ENCODE results near the gene MTO1.
A peak's percentile ranks its signal among the peaks of the same experiment; 100 is the strongest.
"Not testable (repeated sequence)": the region's sequence is repeated elsewhere in the genome, so short reads cannot be mapped to it uniquely, and the experiment has no call there.

The MTO1 gene

GRCh38 chr6:73461537-73462350, at the start of gene MTO1:
Gene MTO1, plus strand, starts transcription at chr6:73461737. Its CDS starts 118 bp downstream, at chr6:73461855.
- H3K36me3 ChIP-seq (ENCODE audit: insufficient read depth, low read length) = peaks cover 7% of the 10 kb centered on the region
- no peaks in the 10 kb centered on the region for H3K27me3 ChIP-seq (ENCODE audit: control insufficient read depth in 1 of 2, insufficient read depth in 2 of 2, low read length in 2 of 2)
- H3K9ac ChIP-seq (ENCODE audit: low read length) = peak within 1 kb of the TSS; percentile 98
- no peaks in the 10 kb centered on the region for H3K9me3 ChIP-seq (ENCODE audit: low read length)
- peaks cover 11% of the 10 kb centered on the region for H3K4me1 ChIP-seq (ENCODE audit: insufficient read depth, low read length)
- peak within 1 kb of the TSS; percentile 93 for H3K27ac ChIP-seq (ENCODE audit: low read depth, low read length)
- peak within 1 kb of the TSS; percentile 66 to 100 for H3K4me3 ChIP-seq (ENCODE audit: low read depth in 1 of 2, low read length in 2 of 2)

GRCh38 chr6:73413102-73413501, 48.4 kb upstream of the MTO1 start:
- no peaks in the 10 kb centered on the region for H3K27me3 ChIP-seq (ENCODE audit: control insufficient read depth in 1 of 2, insufficient read depth in 2 of 2, low read length in 2 of 2)
- H3K9ac ChIP-seq (ENCODE audit: low read length) = no peak overlapping the region
- H3K27ac ChIP-seq (ENCODE audit: low read depth, low read length) = no peak overlapping the region
- H3K9me3 ChIP-seq (ENCODE audit: low read length) = no peaks in the 10 kb centered on the region
- H3K4me3 ChIP-seq (ENCODE audit: low read depth in 1 of 2, low read length in 2 of 2) = no peak overlapping the region
- H3K36me3 ChIP-seq (ENCODE audit: insufficient read depth, low read length) = no peaks in the 10 kb centered on the region
- H3K4me1 ChIP-seq (ENCODE audit: insufficient read depth, low read length) = no peaks in the 10 kb centered on the region

- Histone ChIP-seq H3K4me1 (ENCODE audit: insufficient read depth, low read length) (no peaks in the 10 kb centered on the region), H3K9me3 (ENCODE audit: low read length) (no peaks in the 10 kb centered on the region), H3K27ac (ENCODE audit: low read depth, low read length) (no peak overlapping the region), H3K27me3 (ENCODE audit: control insufficient read depth in 1 of 2, insufficient read depth in 2 of 2, low read length in 2 of 2) (no peaks in the 10 kb centered on the region), H3K4me3 (ENCODE audit: low read depth in 1 of 2, low read length in 2 of 2) (no peak overlapping the region), H3K36me3 (ENCODE audit: insufficient read depth, low read length) (peaks cover 12% of the 10 kb centered on the region), H3K9ac (ENCODE audit: low read length) (no peak overlapping the region)
These were observed 43.3 kb upstream of the MTO1 start for GRCh38 chr6:73418081-73418741.

- H3K4me1 ChIP-seq (ENCODE audit: insufficient read depth, low read length) = no peaks in the 10 kb centered on the region
- H3K36me3 ChIP-seq (ENCODE audit: insufficient read depth, low read length) = peaks cover 12% of the 10 kb centered on the region
- H3K27ac ChIP-seq (ENCODE audit: low read depth, low read length) = no peak overlapping the region
- H3K4me3 ChIP-seq (ENCODE audit: low read depth in 1 of 2, low read length in 2 of 2) = no peak overlapping the region
- no peaks in the 10 kb centered on the region for H3K9me3 ChIP-seq (ENCODE audit: low read length)
- no peaks in the 10 kb centered on the region for H3K27me3 ChIP-seq (ENCODE audit: control insufficient read depth in 1 of 2, insufficient read depth in 2 of 2, low read length in 2 of 2)
- no peak overlapping the region for H3K9ac ChIP-seq (ENCODE audit: low read length)
These were observed 40.0 kb upstream of the MTO1 start for GRCh38 chr6:73421534-73421933.

- Histone ChIP-seq H3K27ac (ENCODE audit: low read depth, low read length) (no peak overlapping the region), H3K4me1 (ENCODE audit: insufficient read depth, low read length) (no peaks in the 10 kb centered on the region), H3K9ac (ENCODE audit: low read length) (no peak overlapping the region), H3K9me3 (ENCODE audit: low read length) (no peaks in the 10 kb centered on the region), H3K27me3 (ENCODE audit: control insufficient read depth in 1 of 2, insufficient read depth in 2 of 2, low read length in 2 of 2) (no peaks in the 10 kb centered on the region), H3K4me3 (ENCODE audit: low read depth in 1 of 2, low read length in 2 of 2) (no peak overlapping the region), H3K36me3 (ENCODE audit: insufficient read depth, low read length) (peaks cover 7% of the 10 kb centered on the region)
These were observed 26.3 kb upstream of the MTO1 start for GRCh38 chr6:73435236-73435635.

GRCh38 chr6:73443555-73443954, 18.0 kb upstream of the MTO1 start:
- no peaks in the 10 kb centered on the region for H3K4me1 ChIP-seq (ENCODE audit: insufficient read depth, low read length)
- H3K9me3 ChIP-seq (ENCODE audit: low read length) = no peaks in the 10 kb centered on the region
- H3K27ac ChIP-seq (ENCODE audit: low read depth, low read length) = no peak overlapping the region
- H3K4me3 ChIP-seq (ENCODE audit: low read depth in 1 of 2, low read length in 2 of 2) = no peak overlapping the region
- no peaks in the 10 kb centered on the region for H3K27me3 ChIP-seq (ENCODE audit: control insufficient read depth in 1 of 2, insufficient read depth in 2 of 2, low read length in 2 of 2)
- H3K36me3 ChIP-seq (ENCODE audit: insufficient read depth, low read length) = no peaks in the 10 kb centered on the region
- no peak overlapping the region for H3K9ac ChIP-seq (ENCODE audit: low read length)

- Histone ChIP-seq H3K9ac (ENCODE audit: low read length) (peak overlapping the region; percentile 28), H3K27me3 (ENCODE audit: control insufficient read depth in 1 of 2, insufficient read depth in 2 of 2, low read length in 2 of 2) (no peaks in the 10 kb centered on the region), H3K36me3 (ENCODE audit: insufficient read depth, low read length) (no peaks in the 10 kb centered on the region), H3K9me3 (ENCODE audit: low read length) (no peaks in the 10 kb centered on the region), H3K27ac (ENCODE audit: low read depth, low read length) (peak overlapping the region; percentile 40), H3K4me3 (ENCODE audit: low read depth in 1 of 2, low read length in 2 of 2) (peak overlapping the region; percentile 45 to 76), H3K4me1 (ENCODE audit: insufficient read depth, low read length) (no peaks in the 10 kb centered on the region)
These were observed 10.1 kb upstream of the MTO1 start for GRCh38 chr6:73451223-73452106.

- Histone ChIP-seq H3K4me1 (ENCODE audit: insufficient read depth, low read length) (no peaks in the 10 kb centered on the region), H3K9me3 (ENCODE audit: low read length) (no peaks in the 10 kb centered on the region), H3K4me3 (ENCODE audit: low read depth in 1 of 2, low read length in 2 of 2) (peak within 1 kb of the TSS; percentile 45 to 76), H3K27me3 (ENCODE audit: control insufficient read depth in 1 of 2, insufficient read depth in 2 of 2, low read length in 2 of 2) (no peaks in the 10 kb centered on the region), H3K9ac (ENCODE audit: low read length) (peak within 1 kb of the TSS; percentile 28), H3K36me3 (ENCODE audit: insufficient read depth, low read length) (no peaks in the 10 kb centered on the region), H3K27ac (ENCODE audit: low read depth, low read length) (peak within 1 kb of the TSS; percentile 40)
These were observed 9.5 kb upstream of the MTO1 start, which contains the start of gene CGAS for GRCh38 chr6:73452107-73452461. Gene CGAS, minus strand, starts transcription at chr6:73452297. Its CDS starts 116 bp downstream, at chr6:73452181.

- Histone ChIP-seq H3K27me3 (ENCODE audit: control insufficient read depth in 1 of 2, insufficient read depth in 2 of 2, low read length in 2 of 2) (no peaks in the 10 kb centered on the region), H3K4me3 (ENCODE audit: low read depth in 1 of 2, low read length in 2 of 2) (no peak overlapping the region), H3K36me3 (ENCODE audit: insufficient read depth, low read length) (no peaks in the 10 kb centered on the region), H3K27ac (ENCODE audit: low read depth, low read length) (no peak overlapping the region), H3K4me1 (ENCODE audit: insufficient read depth, low read length) (no peaks in the 10 kb centered on the region), H3K9me3 (ENCODE audit: low read length) (no peaks in the 10 kb centered on the region), H3K9ac (ENCODE audit: low read length) (no peak overlapping the region)
These were observed 5.5 kb upstream of the MTO1 start for GRCh38 chr6:73455865-73456629.

GRCh38 chr6:73459474-73459873, 2.1 kb upstream of the MTO1 start:
- not testable (repeated sequence) for H3K27ac ChIP-seq (ENCODE audit: low read depth, low read length); H3K9me3 ChIP-seq (ENCODE audit: low read length); H3K27me3 ChIP-seq (ENCODE audit: control insufficient read depth in 1 of 2, insufficient read depth in 2 of 2, low read length in 2 of 2); H3K9ac ChIP-seq (ENCODE audit: low read length); H3K4me3 ChIP-seq (ENCODE audit: low read depth in 1 of 2, low read length in 2 of 2); H3K36me3 ChIP-seq (ENCODE audit: insufficient read depth, low read length)
- H3K4me1 ChIP-seq (ENCODE audit: insufficient read depth, low read length) = peaks cover 11% of the 10 kb centered on the region
